ENCODE results near the gene MIX23. TPM values are rescaled to one million over a fixed set of nuclear protein-coding genes. Genes with fewer than 3 reads are reported as not detected.

The MIX23 gene
- polyA plus RNA-seq, 4 donors = 51.3 to 60.7 (median 54.3) TPM

- no peak for DNase-seq (ENCODE audit: low read depth in 4 of 4, low spot score in 2 of 4)
Observed at GRCh38 chr3:122353893-122354401, 29.1 kb downstream of the MIX23 start.

DNA sequence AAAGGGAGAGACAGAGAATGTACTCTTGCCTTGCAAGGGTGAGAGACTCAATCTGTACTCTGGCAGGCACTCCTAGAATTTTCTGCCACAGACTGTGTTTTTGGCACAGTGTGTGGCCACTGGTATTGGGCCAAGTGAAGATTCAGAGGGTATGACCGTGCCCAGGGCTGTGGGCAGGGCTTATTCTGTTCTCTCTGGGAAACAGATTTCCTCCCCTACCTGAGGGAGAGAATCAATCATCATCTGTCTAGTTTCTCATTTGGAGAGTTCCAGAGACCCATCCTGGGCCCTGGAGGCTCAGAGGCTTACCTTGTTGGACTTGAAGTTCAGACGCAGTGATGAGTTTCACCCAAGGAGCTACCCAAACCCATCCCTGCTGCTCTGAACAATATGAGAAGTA, 29.8 kb downstream of the MIX23 start:
- no peak for DNase-seq (ENCODE audit: low read depth in 4 of 4, low spot score in 2 of 4)

- DNase-seq (ENCODE audit: low read depth in 4 of 4, low spot score in 2 of 4) = no peak
Observed at GRCh38 chr3:122351612-122352011, 31.4 kb downstream of the MIX23 start.

DNA sequence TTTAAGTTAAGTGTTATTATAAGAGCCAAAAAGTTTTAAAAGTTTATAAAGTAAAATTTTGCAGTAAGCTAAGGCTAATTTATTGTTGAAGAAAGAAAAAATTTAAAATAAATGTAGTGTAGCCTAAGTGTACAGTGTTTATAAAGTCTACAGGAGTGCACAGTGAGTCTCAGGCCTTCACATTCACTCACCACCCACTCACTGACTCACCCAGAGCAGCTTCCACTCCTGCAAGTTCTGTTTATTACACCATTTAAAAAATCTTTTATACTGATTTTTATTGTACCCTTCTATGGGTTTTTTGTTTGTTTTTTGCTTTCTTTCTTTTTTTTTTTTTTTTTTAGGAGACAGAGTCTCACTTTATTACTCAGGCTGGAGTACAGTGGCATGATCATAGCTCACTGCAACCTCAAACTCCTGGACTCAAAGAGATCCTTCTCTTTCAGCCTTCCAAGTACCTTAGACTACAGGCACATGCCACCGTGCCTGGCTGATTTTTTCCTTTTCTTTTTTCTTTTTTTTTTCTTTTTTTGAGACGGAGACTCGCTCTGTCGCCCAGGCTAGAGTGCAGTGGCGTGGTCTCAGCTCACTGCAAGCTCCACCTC, 32.1 kb downstream of the MIX23 start:
- no peak for DNase-seq (ENCODE audit: low read depth in 4 of 4, low spot score in 2 of 4)

DNA sequence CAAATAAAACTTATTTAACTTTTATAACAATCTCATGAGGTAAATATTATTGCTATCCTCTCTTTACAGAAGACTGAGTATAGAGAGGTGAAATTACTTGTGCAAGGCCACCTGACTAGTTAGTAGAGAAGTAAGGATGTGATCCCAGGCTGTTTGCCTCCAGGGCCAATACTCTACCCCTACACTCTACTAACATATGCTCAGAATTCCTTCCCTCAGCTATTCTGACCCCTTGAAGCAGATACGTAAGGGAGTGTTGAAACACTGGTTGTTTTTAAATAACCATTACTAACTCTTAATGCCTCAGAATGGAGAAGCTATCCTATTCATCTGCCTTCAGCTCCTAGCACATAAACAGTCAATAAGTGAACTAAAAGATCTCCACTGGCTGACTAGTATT, 33.9 kb downstream of the MIX23 start:
- DNase-seq (ENCODE audit: low read depth in 4 of 4, low spot score in 2 of 4) = no peak

DNA sequence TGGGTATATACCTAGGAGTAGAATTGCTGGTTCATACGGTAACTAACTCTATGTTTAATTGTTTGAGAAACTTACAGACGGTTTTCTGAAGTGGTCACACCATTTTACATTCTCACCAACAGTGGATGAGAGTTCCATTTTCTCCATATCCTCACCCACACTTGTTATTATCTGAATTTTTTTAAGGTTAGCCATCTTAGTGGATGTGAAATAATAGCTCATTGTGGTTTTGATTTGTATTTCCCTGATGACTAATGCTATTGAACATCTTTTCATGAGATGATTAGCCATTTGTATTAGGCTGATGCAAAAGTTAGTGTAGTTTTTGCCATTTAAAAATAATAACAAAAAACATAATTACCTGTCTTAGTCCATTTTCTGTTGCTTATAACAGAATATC, 39.4 kb downstream of the MIX23 start:
- no peak for DNase-seq (ENCODE audit: low read depth in 4 of 4, low spot score in 2 of 4)

DNA sequence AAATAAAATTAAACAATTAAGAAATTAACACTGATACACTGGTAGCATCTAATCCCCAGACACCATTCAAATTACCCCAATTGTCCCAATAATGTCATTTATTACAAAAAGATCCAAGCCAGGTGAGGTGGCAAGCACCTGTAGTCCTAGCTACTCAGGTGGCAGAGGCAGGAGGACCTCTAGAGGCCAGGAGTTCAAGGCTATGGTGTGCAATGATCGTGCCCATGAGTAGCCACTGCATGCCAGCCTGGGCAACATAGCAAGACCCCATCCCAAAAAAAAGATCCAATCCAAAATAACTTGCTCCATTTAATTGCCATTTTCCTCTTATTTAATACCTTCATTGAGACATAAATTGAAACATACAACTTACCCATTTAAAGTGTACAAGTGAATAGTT, 40.2 kb downstream of the MIX23 start:
- no peak for DNase-seq (ENCODE audit: low read depth in 4 of 4, low spot score in 2 of 4)

- DNase-seq (ENCODE audit: low read depth in 4 of 4, low spot score in 2 of 4) = no peak
Observed at GRCh38 chr3:122332551-122332950, 50.5 kb downstream of the MIX23 start.

DNA sequence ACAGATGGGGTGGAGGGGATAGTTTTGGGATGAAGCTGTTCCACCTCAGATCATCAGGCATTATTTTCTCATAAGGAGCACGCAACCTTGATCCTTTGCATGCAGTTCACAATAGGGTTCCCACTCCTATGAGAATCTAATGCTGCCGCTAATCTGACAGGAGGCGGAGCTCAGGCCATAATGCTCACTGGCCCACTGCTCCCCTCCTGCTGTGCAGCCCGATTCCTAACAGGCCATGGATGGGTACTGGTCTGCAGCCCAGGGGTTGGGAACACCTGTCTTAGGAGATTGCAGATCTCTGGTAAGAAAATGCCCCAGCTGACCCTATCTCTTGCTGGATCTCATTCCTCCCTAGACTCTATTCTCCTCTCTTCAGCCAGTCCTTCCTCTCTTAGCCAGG, 51.1 kb downstream of the MIX23 start:
- no peak for DNase-seq (ENCODE audit: low read depth in 4 of 4, low spot score in 2 of 4)

- DNase-seq (ENCODE audit: low read depth in 4 of 4, low spot score in 2 of 4) = no peak
Observed at GRCh38 chr3:122325769-122326168, 57.3 kb downstream of the MIX23 start.

- DNase-seq (ENCODE audit: low read depth in 4 of 4, low spot score in 2 of 4) = no peak
Observed at GRCh38 chr3:122324871-122325323, 58.1 kb downstream of the MIX23 start, which contains the start of gene CSTA. Gene CSTA, plus strand, starts transcription at chr3:122325248. Its CDS starts 45 bp downstream, at chr3:122325293.

DNA sequence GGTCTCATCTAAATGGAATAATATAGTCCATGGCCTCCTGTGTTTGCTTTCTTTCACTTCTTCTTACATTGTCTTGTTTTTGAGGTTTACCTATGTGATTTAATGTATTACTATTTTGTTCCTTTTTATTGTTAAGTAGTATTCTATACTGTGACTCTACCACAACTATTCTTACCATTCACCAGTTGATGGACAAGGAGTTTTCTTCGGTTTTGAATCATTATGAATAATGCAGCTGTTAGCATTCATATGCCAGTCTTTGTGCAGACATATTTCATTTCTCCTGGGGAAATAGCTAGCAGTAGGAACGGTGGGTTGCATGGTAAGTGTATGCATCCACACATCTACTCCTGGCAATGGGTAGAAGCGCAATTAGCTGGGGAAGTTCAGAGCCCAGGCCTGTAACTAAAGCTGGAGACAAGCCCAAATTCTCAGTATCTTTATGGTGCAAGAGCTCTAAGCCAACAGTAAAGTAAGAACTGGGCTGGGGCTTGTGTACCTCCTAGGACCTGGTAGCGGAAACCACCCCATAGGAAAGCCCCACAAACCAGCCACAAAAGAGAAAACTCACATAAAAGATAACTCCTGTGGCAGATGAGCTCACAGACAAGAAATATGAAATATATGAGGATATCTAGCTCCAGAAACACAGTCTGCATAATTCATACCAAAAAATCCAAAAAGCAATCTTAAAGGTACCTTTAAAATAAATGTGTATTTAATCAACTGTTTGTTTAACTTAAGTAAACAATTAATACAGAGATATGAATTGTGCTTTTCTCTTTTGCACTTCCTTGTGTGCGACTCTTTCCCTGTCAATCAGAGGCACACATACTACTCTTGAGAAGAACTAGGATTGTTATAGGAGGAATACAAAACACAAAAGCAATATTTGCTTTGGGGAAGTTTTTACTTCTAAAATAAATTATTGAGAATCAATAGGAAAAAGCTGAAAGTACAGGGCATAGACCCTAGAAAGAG, 60.6 kb downstream of the MIX23 start:
- DNase-seq (ENCODE audit: low read depth in 4 of 4, low spot score in 2 of 4) = no peak

DNA sequence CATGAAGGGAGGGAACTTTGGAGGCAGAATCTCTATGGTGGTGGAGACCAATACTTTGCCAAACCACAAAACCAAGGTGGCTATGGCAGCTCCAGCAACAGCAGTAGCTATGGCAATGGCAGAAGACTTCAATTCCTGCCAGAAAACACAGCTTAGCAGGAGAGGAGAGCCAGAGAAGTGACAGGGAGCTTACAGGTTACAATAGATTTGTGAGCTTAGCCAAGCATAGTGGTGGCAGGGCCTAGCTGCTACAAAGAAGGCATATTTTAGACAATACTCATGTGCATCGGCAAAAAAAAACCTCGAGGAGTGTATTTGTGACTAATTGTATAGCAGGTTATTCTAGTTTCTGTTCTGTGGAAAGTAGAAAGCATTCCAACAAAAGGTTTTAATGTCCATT, 64.4 kb downstream of the MIX23 start:
- DNase-seq (ENCODE audit: low read depth in 4 of 4, low spot score in 2 of 4) = no peak

DNA sequence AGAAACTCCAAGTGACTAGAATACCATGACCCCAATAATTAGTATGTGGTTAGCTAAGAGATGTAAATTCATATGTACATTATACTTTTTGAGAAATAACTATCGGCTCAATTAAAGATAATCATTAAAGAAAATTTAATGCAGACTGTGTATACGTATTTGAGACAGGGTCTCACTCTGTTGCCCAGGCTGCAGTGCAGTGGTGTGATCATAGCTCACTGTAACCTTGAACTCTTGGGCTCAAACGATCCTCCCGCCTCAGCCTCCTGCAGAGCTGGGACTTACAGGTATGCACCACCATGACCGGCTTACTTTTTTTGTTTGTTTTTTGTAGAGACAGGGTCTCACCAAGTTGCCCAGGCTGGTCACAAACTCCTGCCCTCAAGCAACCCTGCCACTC, 66.7 kb downstream of the MIX23 start:
- no peak for DNase-seq (ENCODE audit: low read depth in 4 of 4, low spot score in 2 of 4)

DNA sequence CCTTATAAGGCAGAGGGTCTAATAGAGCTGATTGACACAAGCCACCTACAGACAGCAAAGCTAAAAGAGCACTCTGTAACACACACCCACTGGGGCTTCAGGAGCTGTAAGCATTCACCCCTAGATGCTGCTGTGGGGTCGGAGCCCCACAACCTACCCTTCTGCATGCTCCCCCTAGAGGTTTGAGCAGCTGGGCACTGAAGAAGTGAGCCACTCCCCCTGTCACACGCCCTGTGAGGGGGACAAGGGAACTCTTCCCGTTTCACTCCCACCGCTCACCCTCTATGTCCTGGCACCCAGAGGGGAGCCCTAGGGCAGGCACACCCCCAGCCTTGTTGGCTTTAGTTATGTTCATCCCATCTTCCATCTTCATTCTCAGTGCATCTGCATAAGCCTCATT, 67.4 kb downstream of the MIX23 start:
- DNase-seq (ENCODE audit: low read depth in 4 of 4, low spot score in 2 of 4) = no peak

- DNase-seq (ENCODE audit: low read depth in 4 of 4, low spot score in 2 of 4) = no peak
Observed at GRCh38 chr3:122314228-122314876, 68.7 kb downstream of the MIX23 start.

DNA sequence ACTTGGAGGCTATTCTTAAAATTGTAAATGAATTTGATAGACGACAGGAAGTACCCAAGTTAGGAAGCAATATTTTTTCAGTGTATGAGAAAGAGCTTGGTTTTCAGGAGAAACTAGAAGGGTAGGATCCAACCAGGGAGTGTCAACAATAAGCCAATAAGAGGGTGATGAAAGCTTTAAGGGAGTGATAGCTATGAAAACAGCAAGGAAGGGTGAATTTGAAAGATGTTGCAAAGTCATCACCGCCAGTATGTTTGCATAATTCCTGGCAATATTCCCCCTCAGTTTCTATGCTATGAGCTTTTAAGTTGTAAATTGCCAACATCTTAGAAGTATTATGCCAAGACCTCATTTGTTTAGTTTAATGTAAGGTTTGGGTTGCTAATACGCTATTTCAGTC, 69.8 kb downstream of the MIX23 start:
- no peak for DNase-seq (ENCODE audit: low read depth in 4 of 4, low spot score in 2 of 4)

DNA sequence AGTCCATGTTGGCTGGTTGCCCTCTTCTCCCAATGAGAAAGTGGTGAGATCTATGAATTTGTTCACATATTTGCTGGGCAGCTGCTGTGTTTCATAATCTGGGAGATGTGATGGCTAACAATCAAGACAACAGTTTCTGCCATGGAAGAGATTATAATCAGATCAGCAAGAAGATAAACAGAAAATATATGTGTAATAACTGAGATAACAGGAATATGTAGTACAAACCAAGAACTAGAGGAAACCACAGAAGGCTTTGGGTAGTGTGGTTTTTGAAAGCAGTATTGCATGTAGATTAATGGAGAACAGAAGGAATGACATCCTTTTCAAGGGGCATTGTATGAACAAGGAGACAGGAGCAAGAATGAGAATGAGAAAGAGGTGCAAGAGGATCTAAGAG, 70.2 kb downstream of the MIX23 start:
- no peak for DNase-seq (ENCODE audit: low read depth in 4 of 4, low spot score in 2 of 4)

- DNase-seq (ENCODE audit: low read depth in 4 of 4, low spot score in 2 of 4) = no peak
Observed at GRCh38 chr3:122310361-122310760, 72.7 kb downstream of the MIX23 start.
